HG03196 (cell line): ENCODE results near the gene IQCH.
"Not testable (repeated sequence)": the region's sequence is repeated elsewhere in the genome, so short reads cannot be mapped to it uniquely, and the experiment has no call there.

Source experiments
- ATAC-seq: cut with Tn5 transposase; IDR thresholded peaks from one replicate; pipeline ENCODE4 v1.9.1; 2021; ENCODE audit not compliant: unreplicated experiment

Gene IQCH

DNA sequence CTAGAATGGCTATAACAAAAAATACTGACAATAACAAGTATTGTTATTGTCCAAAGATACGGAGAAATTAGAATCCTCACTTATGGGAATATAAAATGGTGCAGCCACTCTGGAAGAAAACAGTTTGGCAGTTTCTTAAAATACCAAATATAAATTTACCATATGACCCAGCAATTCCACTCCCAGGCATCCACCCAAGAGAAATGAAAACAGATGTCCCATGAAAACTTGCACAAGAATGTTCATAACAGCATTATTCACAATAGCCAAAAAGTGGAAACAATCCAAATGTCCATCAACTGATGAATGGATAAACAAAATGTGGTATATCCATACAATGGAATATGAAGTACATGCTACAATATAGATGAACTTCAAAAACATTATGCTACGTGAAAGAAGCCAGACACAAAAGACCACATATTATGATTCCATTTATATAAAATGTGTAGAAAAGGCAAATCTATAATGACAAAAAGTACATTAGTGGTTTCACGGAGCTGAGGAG is 9.6 kb upstream of the IQCH start:
- ATAC-seq, result no peak

DNA sequence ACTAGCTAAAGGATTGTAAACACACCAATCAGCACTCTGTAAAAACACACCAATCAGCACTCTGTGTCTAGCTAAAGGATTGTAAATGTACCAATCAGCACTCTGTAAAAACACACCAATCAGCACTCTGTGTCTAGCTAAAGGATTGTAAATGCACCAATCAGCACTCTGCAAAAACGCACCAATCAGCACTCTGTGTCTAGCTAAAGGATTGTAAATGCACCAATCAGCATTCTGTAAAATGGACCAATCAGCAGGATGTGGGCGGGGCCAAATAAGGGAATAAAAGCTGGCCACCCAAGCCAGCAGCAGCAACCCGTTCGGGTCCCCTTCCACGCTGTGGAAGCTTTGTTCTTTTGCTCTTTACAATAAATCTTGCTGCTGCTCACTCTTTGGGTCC is 8.0 kb upstream of the IQCH start:
- not testable (repeated sequence) for ATAC-seq

DNA sequence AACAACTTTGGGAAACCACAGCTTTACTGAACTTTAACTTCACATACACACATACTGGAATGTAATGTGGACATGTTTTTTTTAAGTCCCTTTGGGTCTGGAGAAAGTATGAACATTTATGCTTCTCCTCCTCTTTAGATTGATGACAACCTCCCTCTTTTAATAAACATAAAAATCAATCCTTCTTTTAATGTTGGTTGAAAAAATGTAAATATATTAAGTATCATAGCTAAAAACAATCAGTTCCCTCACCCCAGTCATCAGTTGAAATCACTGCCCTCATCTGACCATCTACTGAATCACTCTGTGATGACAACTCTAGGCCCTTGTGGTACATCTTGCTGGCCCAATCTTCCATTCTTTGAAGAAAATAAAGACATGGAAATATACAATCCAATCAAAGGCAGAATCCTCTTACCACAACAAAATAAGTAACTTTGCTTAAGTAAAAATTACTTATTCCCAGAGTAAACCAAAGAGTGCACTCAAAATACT is 6.5 kb upstream of the IQCH start:
- no peak for ATAC-seq

DNA sequence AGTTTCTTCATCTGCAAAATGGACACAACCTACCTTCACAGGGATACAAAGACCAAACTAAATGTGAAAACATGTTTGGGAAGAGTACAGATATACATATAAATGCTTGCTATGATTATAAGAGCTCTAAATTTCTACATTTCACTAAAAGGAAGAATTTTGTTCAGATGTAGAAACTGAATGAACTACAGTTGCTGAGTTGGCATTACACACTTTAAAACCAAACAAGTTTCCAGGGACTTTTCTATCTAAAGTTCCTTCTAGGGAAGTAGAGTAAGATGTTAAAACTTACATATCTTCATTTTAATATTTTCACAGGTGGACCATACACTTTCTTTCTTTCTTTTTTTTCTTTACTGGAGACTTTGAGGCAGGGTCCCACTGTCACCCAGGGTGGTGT is 4.8 kb upstream of the IQCH start:
- ATAC-seq, result no peak

DNA sequence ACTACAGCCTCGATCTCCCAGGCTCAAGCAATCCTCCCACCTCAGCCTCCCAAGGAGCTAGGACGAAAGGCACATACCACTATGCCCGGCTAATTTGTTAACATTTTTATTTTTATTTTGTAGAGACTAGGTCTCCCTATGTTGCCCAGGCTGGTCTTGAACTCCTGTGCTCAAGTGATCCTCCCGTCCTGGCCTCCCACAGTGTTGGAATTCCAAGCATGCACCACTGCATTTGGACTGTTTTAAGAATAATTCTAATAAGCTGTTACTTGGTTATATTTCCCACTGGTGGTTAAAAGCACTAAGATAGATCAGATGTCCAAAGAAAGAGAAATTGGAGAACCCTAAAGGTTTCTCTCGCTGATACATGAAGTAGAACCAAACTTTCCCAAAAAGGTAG is 3.3 kb upstream of the IQCH start:
- ATAC-seq, result no peak

DNA sequence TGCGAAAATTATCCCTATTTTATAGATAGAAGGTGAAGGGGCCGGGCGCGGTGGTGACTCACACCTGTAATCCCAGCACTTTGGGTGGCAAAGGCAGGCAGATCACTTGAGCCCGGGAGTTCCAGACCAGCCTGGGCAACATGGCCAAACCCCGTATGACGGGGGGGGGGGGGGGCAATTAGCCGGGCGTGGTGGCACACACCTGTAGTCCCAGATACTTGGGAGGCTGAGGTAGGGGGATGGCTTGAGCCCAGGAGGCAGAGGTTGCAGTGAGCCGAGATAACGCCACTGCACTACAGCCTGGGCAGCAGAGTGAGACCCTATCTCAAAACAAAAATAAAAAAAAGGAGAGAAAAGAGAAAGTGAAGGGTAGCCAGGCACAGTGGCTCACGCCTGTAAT is 1.5 kb upstream of the IQCH start:
- no peak for ATAC-seq

DNA sequence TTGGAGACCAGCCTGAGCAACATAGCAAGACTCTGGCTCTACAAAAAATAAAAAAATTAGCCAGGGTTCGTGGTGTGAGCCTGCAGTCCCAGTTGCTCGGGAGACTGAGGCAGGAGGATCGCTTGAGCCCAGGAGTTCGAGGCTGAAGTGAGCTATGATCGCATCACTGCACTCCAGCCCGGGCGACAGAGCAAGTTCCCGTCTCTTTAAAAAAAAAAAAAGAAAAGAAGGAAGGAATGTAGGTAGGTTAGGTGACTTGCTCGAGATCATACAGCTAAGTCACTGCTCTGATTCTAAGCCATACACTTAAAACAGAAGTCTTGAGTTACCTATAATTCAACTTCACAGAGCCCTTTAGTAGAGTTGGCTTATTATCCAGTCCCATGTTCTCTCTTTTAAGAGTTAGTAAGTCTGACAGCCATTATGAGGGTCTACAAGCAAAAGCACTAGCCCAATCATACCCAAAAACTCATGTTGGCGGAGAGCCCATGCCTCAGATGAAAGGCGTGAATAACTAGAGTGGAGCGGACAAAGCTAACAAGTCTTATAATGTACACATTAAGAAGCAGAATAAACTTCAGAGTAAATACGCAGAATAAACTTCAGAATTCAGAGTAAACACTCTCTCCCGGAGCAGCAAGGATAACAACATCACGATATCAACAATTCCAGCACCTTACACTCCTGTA is 893 bp upstream of the IQCH start:
- ATAC-seq, result no peak

DNA sequence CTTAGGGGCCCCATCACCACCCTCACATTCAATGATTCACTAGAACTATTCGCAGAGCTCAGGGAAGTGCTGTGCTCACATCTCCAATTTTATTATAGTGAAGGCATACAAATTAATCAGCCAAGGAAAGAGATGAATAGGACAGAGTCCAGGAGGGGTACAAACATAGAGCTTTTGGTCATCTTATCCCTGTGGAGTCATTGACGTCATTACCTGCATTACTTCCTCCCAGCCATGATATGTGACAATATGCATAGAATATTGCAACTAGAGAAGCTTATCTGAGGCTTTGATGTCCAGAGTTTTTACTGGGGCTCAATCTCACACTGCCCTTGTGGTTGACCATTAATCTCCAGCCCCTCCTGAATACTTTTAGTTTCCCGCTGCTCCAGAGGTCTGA is 1.5 kb downstream of the IQCH start:
- ATAC-seq, result no peak

DNA sequence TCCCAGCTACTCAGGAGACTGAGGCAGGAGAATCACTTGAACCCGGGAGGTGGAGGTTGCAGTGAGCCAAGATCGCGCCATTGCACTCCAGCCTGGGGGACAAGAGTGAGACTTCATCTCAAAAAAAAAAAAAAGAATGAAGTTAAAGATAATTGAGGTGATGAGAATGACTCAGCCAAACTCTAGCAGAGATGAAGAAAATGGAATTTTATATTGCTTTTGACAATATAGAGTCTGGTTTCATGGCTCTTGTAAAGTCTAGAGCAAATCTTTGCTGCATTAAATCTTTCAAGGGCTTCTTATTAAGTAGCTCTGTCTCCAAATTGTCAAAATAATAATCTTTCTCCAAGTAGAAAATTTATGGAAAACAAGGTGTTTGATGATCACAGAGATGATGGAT is 3.8 kb downstream of the IQCH start:
- ATAC-seq, result not testable (repeated sequence)

DNA sequence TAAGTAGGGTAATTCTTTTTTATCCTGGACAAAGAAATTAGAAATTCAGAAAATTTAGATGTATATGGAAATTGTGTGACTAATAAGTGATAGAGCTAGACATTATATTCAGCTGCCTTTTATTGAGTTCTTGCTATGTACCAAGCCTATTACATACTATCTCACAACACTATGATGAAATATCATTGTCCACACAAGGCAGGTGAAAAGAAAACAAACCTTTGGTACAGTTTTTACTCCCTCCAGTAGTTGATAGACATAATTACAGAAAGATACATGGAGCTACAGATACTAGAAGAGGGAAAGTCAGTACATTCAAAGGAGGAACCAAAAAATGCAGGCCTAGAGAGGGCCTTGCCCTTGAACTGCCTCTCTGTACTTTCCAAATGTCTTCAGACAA is 4.8 kb downstream of the IQCH start:
- no peak for ATAC-seq

DNA sequence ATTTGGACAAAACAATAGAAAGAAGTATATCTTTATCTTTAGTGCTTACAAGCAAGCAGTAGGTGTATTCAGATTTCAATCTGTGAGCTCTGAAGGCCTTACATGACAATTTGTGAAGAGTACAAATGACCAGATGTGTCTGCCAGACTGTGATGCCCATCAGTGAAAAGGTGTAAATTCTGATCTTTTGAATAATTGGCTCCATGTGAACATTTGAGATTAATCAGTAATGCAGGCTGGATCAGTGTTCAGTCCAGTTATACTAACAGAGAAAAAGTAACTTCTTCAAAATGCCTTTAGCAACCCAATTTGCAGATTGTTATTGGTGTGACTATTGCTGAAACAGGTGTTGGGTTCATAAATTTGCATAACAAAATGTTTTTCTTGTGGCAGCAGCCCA is 5.2 kb downstream of the IQCH start:
- no peak for ATAC-seq

DNA sequence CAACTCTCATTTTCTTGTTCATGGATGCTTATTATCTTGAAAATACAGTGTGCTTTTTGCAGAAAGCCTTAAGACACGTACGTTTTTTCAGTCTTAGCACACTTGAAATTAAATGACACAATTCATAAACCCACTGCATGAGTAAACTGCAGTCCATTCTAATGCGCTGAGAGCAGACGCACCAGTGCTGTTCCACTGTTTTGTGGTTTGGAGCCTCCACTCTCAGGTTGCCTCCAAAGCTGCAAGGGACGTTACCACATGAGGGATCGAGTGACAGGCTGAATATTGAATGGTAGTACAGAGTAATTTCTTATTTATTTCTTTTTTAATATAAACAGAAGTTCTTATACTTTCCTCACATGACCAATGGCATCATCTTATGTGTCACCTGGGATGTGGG is 12.3 kb downstream of the IQCH start:
- ATAC-seq, result no peak

DNA sequence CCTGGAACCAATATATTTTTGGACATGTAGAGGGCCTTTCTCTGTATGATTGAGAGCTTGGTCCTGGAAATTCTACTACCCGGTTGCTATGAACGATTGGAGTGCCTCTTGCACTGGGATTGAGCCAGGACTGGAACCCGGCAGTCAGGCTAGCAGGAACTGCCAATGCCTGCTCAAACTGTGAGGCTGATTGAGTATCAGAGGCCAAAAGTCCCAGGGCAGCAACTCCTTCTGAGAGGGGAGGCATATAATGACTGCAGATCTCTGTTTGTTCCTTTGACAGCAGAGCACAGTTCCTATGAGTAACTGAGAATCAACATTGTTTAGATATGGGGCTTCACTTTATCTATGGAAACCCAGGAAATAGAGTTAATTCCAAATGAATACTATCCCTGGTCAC is 12.9 kb downstream of the IQCH start:
- ATAC-seq, result no peak

DNA sequence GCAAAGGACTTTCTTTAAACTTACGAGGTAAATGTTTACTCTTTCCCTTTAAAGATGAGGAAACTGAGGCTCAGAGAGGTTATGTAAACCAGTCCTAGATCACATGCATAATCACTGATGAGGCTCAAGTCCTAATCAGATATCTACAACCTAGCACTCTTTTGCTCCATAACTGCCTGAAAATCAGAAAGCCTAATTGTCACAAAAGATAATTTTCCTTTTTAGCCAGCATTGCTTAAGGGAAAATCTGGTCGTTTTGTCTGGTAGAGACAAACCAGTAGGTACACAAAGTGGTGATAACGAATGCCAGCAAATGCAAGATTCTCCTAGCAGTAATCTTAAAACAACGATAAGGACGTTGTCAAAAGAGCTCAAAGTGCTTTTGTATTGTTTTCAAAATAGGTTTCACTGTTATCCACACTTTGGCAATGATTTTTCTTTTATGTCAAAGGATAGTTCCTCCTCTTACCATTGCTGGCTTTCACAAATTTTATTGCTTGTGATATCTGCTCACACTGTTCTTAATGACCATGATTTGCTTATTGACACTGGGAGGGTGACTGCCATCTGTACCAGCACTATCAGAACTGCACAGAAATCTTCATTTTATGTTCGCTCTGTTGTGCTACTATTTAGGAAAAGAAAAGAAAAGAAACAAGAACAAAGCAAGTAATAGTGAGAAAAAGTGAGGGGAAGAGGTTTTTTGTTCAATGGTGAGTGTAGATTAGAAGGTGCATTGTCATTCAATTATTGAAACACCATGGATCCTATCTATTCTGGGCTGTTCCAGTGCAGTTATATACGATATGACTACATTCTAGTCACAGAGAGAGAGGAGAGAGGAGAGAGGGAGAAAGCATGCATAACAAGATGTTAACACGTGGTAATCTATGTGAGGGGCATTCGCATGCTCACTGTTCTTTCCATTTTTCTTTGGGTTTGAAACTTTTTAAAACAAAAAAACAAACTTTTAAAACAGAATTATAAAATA is 13.7 kb downstream of the IQCH start:
- ATAC-seq, result no peak

DNA sequence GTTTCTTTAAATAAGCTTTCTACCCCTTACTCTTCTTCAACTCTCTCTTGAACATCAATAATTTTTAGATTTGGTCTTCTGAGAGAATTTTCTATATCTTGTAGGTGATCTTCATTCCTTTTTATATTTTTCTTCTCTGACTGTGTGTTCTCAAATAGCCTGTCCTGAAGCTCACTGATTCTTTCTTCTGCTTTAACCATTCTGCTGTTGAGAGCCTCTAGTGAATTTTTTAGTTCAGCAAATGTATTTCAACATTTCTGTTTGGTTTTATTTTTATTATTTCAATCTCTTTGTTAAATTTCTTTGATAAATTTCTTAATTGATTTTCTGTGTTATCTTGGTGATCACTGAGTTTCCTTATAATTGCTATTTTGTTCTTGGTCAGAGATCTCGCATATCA is 19.6 kb downstream of the IQCH start:
- no peak for ATAC-seq

DNA sequence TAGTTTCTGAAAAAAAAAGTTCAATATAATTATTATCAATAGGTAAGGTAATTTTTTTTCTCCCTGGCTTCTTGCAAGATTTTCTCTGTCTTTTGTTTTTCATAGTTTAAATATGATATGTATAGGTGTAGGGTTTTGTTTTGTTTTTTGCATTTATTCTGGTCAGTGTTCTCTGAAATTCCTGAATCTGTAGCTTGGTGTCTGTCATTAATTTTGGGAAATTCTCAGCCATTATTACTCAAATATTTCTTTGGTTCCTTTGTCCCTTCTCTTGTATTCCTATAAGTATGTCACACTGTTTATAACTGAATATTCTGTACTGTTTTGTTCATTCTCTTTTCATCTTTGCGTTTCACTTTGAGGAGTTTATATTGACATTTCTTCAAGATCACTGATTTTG is 22.1 kb downstream of the IQCH start:
- no peak for ATAC-seq

DNA sequence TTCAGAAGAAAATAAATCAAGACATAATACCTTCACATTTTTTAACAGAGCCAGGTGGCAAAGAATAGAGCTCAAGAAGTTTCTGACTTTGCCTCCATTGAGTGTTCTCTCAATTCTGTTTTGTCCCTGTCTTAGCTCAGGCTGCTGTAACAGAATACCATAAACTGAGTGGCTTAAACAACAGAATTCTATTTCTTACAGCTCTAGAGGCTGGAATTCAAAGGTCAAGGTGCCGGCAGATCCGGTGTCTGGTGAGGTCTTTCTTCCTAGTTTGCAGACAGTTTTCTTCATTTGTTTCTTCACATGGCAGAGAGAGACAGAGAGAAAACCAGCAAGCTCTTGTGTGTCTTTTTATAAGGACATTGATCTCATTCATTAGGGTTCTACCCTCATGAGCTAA is 25.6 kb downstream of the IQCH start:
- no peak for ATAC-seq

DNA sequence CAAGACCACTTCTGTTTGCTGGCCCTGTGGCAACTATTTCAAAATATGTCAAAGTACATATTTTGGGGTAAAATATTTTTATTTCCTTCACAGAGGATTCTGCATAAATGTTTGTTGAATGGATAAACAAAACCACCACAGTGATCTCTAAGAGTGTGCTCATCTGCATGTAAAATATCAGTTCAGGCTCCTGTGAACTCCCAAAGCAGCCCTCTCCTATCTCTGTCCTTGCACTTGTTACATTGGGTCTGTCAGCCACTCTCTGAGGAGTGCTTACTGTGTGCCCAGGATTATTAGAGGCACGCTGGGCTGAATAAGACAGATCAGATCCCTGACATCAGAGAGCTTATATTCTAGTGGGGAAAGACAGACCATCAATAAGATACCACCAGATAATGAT is 27.1 kb downstream of the IQCH start:
- no peak for ATAC-seq

DNA sequence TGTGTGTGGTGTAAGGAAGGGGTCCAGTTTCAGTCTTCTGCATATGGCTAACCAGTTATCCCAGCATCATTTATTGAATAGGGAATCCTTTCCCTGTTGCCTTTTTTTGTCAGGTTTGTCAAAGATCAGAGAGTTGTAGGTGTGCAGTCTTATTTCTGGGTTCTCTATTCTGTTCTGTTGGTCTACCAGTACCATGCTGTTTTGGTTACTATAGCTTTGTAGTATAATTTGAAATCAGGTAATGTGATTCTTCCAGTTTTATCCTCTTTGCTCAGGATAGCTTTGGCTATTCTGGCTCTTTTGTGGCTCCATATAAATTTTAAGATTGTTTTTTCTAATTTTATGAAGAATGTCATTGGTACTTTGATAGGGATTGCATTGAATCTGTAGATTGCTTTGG is 31.0 kb downstream of the IQCH start:
- ATAC-seq, result not testable (repeated sequence)

DNA sequence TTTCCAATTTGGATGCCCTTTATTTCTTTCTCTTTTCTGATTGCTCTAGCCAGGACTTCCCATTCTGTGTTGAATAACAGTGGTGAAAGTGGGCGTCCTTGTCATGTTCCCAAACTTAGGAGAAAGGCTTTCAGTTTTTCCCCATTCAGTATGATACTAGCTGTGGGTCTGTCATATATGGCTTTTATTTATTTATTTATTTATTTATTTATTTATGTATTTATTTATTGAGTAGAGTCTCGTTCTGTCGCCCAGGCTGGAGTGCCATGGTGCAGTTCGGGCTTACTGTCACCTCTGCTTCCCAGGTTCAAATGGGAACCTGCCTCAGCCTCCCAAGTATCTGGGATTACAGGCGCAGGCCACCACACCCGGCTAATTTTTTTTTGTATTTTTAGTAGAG is 31.8 kb downstream of the IQCH start:
- ATAC-seq, result not testable (repeated sequence)

DNA sequence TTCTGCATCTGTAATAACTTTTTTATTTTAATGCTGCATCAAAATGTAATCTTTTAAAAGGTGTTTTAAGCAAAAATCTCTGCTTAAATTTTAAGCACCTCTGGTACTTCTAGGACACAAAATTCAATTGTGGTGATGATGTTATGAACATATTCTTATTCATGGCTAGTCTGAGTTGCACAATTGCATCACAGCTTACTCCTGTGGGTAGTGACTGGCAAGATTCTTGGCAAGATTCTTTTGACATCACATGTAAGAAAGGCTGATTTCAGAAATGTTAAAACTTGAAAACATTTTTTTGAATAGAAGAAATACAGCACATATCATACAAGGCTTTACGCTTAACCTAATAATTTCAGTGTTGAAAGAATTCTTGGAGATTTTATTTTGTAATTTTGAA is 35.7 kb downstream of the IQCH start:
- ATAC-seq, result no peak

DNA sequence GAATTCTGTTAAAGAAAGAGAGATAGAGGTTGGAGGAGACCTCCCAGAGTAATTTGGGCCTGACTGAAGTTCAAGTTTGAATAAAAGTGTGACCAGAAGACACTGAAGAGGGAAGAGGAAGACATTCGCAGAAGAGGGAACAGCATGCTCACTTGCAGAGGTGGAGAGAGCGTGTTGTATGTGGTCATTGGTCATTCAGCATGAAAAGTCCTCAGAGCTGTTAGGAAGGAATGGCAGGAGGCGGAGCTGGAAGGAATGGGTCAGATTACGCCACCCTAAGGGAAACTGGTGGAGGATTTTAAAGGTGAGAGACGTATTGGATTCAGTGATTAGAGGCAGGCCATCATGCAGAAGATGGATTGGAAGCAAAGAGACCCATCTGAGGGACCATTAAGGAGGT is 41.6 kb downstream of the IQCH start:
- ATAC-seq, result no peak
